Vagina (tissue), 2 donors: ENCODE measurements around the gene HGF. TPM values are rescaled to one million over a fixed set of nuclear protein-coding genes. Genes with fewer than 3 reads are reported as not detected.

Experiments
- DNase-seq, 2 donors: peaks; one replicate each; pipeline ENCODE4 v3.0.0-alpha.2; 2017; ENCODE audit errors: extremely low spot score in 2 of 2
- H3K27ac ChIP-seq: fragments of 200-600 bp; sonication (generic); one replicate; pipeline ENCODE4 v1.5.1; 2019
- H3K27me3 ChIP-seq: fragments of 200-600 bp; sonication (generic); one replicate; pipeline ENCODE4 v1.5.1; 2019
- H3K36me3 ChIP-seq, 2 donors: fragments of 200-600 bp; sonication (generic); one replicate each; pipeline ENCODE4 v1.5.1; 2017 to 2019
- H3K4me1 ChIP-seq: fragments of 200-600 bp; sonication (generic); one replicate; pipeline ENCODE4 v1.5.1; 2019
- H3K4me3 ChIP-seq, 2 donors: fragments of 200-600 bp; sonication (generic); 1 replicate in 1 of 2; 2 replicates in 1 of 2; pipeline ENCODE4 v1.5.1; 2016 to 2019
- H3K9me3 ChIP-seq: fragments of 200-600 bp; sonication (generic); one replicate; pipeline ENCODE4 v1.5.1; 2019
- POLR2A ChIP-seq, 2 donors: fragments of 450-650 bp; IDR thresholded peaks; one replicate each; pipeline ENCODE4 v1.6.1; 2017; ENCODE audit warnings: antibody characterized with exemption in 2 of 2, mild to moderate bottlenecking in 2 of 2, moderate library complexity in 2 of 2
- POLR2AphosphoS5 ChIP-seq, 2 donors: sonication (generic); formaldehyde crosslinking; IDR thresholded peaks; one replicate each; pipeline ENCODE4 v1.9.0; 2017; ENCODE audit warnings: antibody characterized with exemption in 2 of 2, mild to moderate bottlenecking in 2 of 2, low read depth in 1 of 2; ENCODE audit not compliant: insufficient read depth in 1 of 2
- intact Hi-C: fragments of 100-400 bp; cut with DNase I; formaldehyde crosslinking; loops from one replicate; pipeline ENCODE4 v1.15.1; 2023
- total RNA-seq: library from RNA; depleted of rRNA; stranded (reverse); fragments of >200 nt; gene quantifications from one replicate; pipeline ENCODE4 v1.2.3, GENCODE V29; 2016
- TF ChIP-seq, protein P1 (sequence below), 3 experiments: fragments of 450-650 bp in 2 of 3; fragments of 200-600 bp in 1 of 3; sonication (generic) in 1 of 3; IDR thresholded peaks; one replicate each; pipeline ENCODE4 v1.5.1; 2017 to 2019; ENCODE audit warnings: antibody characterized with exemption in 3 of 3, mild to moderate bottlenecking in 2 of 3, moderate library complexity in 2 of 3

Gene HGF
- total RNA-seq, 1 donor from 2014 or later: 15.0 TPM

DNA sequence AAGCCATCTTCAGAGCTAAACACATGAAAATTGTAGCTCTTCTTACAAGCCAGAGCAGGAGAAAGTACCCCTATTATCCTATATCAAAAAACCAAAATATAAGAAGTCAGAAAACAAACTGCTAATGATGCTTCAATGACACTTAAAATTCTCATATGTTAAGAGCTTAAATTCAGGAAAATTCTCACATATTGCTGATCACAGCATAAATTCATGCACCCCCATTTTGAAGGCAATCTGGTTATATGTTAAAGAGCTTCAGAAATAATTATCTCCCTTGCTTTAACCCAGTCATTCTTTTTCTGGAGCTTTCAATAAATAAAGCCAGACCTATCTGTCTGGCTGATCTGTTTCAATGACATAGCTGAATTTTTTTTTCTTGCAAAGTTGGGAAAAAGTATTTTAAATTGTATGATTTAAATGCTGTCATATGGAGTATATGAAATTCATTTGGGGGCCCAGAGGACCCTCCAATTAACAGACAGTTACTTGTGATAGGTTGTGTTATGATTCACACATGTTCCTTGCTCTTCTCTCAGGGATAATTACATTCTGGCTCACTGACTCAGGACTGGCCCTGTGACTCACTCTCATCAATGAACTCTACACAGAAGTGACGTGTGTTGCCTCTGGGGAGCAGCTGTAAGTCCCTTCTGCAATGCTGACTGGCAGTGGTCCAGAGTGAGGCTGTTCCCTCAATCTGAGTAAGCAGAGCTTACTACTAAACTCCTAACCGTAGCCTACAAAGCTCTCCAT, 85.2 kb downstream of the HGF start:
- intact Hi-C loops: no loop called here
- Histone ChIP-seq H3K4me1 (peaks cover 6% of the 10 kb centered on the region), H3K9me3 (no peaks in the 10 kb centered on the region), H3K27me3 (no peaks in the 10 kb centered on the region), H3K4me3 (no peak overlapping the region), H3K27ac (peak overlapping the region; percentile 42), H3K36me3 (no peaks in the 10 kb centered on the region)
- peak in 1 of 2 donors; percentile 99 for DNase-seq
- peak in 1 of 2 donors; percentile 77 for TF ChIP-seq POLR2AphosphoS5 (IDR thresholded peaks at IDR 0.05; ENCODE audit: insufficient read depth in 1 of 2, low read depth in 1 of 2)
- TF ChIP-seq POLR2A (IDR thresholded peaks at IDR 0.05): no peak

DNA sequence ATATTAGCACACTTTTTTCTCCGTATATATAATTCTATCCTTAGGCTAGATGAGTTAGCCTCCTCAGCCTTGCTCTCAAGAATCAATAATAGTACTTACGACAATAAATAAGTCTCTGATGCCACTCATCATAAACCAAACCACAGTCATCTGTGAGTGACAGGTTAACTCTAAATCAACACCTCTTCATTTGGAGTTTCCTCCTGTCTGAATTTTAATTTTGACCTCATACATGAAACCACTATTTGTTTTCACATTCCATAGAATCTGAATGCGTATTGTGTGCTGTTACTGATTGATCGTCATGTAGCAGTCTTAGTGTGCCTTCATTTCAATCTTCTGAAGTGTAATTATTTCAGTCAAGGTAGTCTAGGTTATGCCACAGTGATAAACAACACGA, 85.8 kb downstream of the HGF start:
- Histone ChIP-seq H3K27me3 (no peaks in the 10 kb centered on the region), H3K4me1 (peaks cover 6% of the 10 kb centered on the region), H3K27ac (no peak overlapping the region), H3K9me3 (no peaks in the 10 kb centered on the region), H3K4me3 (no peak overlapping the region), H3K36me3 (no peaks in the 10 kb centered on the region)
- intact Hi-C loops: no loop called here
- TF ChIP-seq, protein P1, sequence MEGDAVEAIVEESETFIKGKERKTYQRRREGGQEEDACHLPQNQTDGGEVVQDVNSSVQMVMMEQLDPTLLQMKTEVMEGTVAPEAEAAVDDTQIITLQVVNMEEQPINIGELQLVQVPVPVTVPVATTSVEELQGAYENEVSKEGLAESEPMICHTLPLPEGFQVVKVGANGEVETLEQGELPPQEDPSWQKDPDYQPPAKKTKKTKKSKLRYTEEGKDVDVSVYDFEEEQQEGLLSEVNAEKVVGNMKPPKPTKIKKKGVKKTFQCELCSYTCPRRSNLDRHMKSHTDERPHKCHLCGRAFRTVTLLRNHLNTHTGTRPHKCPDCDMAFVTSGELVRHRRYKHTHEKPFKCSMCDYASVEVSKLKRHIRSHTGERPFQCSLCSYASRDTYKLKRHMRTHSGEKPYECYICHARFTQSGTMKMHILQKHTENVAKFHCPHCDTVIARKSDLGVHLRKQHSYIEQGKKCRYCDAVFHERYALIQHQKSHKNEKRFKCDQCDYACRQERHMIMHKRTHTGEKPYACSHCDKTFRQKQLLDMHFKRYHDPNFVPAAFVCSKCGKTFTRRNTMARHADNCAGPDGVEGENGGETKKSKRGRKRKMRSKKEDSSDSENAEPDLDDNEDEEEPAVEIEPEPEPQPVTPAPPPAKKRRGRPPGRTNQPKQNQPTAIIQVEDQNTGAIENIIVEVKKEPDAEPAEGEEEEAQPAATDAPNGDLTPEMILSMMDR (IDR thresholded peaks at IDR 0.05): no peak
- TF ChIP-seq POLR2AphosphoS5 (IDR thresholded peaks at IDR 0.05; ENCODE audit: insufficient read depth in 1 of 2, low read depth in 1 of 2) (no peak), POLR2A (IDR thresholded peaks at IDR 0.05) (no peak)
- no peak for DNase-seq

DNA sequence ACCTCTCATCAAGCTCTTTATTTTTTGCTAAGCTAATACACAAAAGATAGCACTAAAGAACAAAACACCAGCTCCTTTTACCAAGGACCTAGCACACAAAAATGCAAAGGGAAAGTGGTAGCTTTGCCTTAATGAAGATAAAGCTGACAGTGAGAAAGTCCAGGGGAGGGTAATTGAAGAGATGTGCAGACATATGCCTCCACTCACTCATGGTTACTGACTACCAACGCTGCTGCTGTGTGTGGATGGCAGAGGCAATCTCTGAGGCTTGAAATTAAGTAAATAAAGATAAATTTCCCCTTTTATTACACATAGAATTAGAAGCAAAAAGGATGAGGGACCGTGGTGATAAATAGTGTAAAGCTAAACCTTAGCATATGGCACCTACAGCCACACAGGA, 87.0 kb downstream of the HGF start:
- no peaks in the 10 kb centered on the region for H3K36me3 ChIP-seq
- DNase-seq: no peak
- no peak overlapping the region for H3K27ac ChIP-seq

GRCh38 chr7:81680120-81680519, 89.7 kb downstream of the HGF start:
- Histone ChIP-seq H3K27ac (no peak overlapping the region), H3K9me3 (no peaks in the 10 kb centered on the region), H3K36me3 (no peaks in the 10 kb centered on the region), H3K4me3 (no peak overlapping the region), H3K27me3 (no peaks in the 10 kb centered on the region), H3K4me1 (peaks cover 6% of the 10 kb centered on the region)
- TF ChIP-seq POLR2A (IDR thresholded peaks at IDR 0.05) (no peak), POLR2AphosphoS5 (IDR thresholded peaks at IDR 0.05; ENCODE audit: insufficient read depth in 1 of 2, low read depth in 1 of 2) (no peak)
- TF ChIP-seq, protein P1 (IDR thresholded peaks at IDR 0.05): no peak
- intact Hi-C loops: no loop called here
- no peak for DNase-seq

More for the DNA sequence above, 87.0 kb downstream of the HGF start:
- Histone ChIP-seq H3K4me3 (no peak overlapping the region), H3K9me3 (no peaks in the 10 kb centered on the region), H3K4me1 (peaks cover 6% of the 10 kb centered on the region), H3K27me3 (no peaks in the 10 kb centered on the region)
- TF ChIP-seq POLR2A (IDR thresholded peaks at IDR 0.05): no peak
- TF ChIP-seq, protein P1 (IDR thresholded peaks at IDR 0.05): no peak
- TF ChIP-seq POLR2AphosphoS5 (IDR thresholded peaks at IDR 0.05; ENCODE audit: insufficient read depth in 1 of 2, low read depth in 1 of 2): no peak
- intact Hi-C loops: no loop called here

GRCh38 chr7:81676813-81677212, 93.0 kb downstream of the HGF start:
- intact Hi-C loops: no loop called here

More at GRCh38 chr7:81676813-81677212, 93.0 kb downstream of the HGF start:
- no peak for DNase-seq
- no peak overlapping the region for H3K4me3 ChIP-seq
- TF ChIP-seq POLR2A (IDR thresholded peaks at IDR 0.05) (no peak), POLR2AphosphoS5 (IDR thresholded peaks at IDR 0.05; ENCODE audit: insufficient read depth in 1 of 2, low read depth in 1 of 2) (no peak)
- TF ChIP-seq, protein P1 (IDR thresholded peaks at IDR 0.05): no peak
- H3K9me3 ChIP-seq: no peaks in the 10 kb centered on the region
- H3K4me1 ChIP-seq: no peaks in the 10 kb centered on the region
- H3K36me3 ChIP-seq: no peaks in the 10 kb centered on the region
- H3K27ac ChIP-seq: no peak overlapping the region
- H3K27me3 ChIP-seq: no peaks in the 10 kb centered on the region
